Measurements from ENCODE around the gene WNT1.

GRCh38 chr12:48957141-48958048 lies 20.7 kb upstream of the WNT1 start, which contains the start of gene ARF3:
- TF ChIP-seq POLR2A (IDR thresholded peaks at IDR 0.05), result peak in 1 of 2 donors; percentile 82
- no peak for TF ChIP-seq CTCF (IDR thresholded peaks at IDR 0.05)
